Right cardiac atrium (tissue), 5 donors: ENCODE measurements around the gene LTBP2. TPM values are rescaled to one million over a fixed set of nuclear protein-coding genes. Genes with fewer than 3 reads are reported as not detected.
A peak's percentile ranks its signal among the peaks of the same experiment; 100 is the strongest.

Experiments used
- ATAC-seq, 2 donors: fragments of 200-7000 bp; cut with Tn5 transposase; one replicate each; pipeline versions ENCODE4 v1.8.0 to v1.9.1; 2020; ENCODE audit warnings: moderate library complexity in 2 of 2, mild to moderate bottlenecking in 1 of 2
- DNase-seq, 3 donors: peaks; one replicate each; pipeline ENCODE4 v3.0.0-alpha.2; 2020
- H3K27ac ChIP-seq: one replicate; pipeline ENCODE4 v1.5.1; 2013; ENCODE audit warnings: mild to moderate bottlenecking, low read length, control low read depth, moderate library complexity
- H3K27me3 ChIP-seq: one replicate; pipeline ENCODE4 v1.6.1; 2013; ENCODE audit not compliant: control insufficient read depth, insufficient read depth
- H3K4me1 ChIP-seq: one replicate; pipeline ENCODE4 v1.6.1; 2013; ENCODE audit warnings: low read length; ENCODE audit not compliant: control insufficient read depth, insufficient read depth
- H3K4me3 ChIP-seq: one replicate; pipeline ENCODE4 v1.5.1; 2013; ENCODE audit warnings: low read length, control low read depth
- H3K9me3 ChIP-seq: one replicate; pipeline ENCODE4 v1.6.1; 2013; ENCODE audit warnings: low read length; ENCODE audit not compliant: control insufficient read depth
- WGBS: extraction: QIAGEN DNeasy Blood & Tissue Kit; methylation state at CpG from one replicate; pipeline ENCODE4 v1.1.7; 2013; 5-methylcytosine and 5-hydroxymethylcytosine counted together
- intact Hi-C, 4 donors: fragments of 100-400 bp; cut with DNase I; formaldehyde crosslinking; loops; one replicate each; pipeline versions ENCODE4 v1.11.0 to v1.14.0; 2022 to 2023
- polyA plus RNA-seq: library from polyadenylated mRNA; stranded (reverse); fragments of 200-250 nt; gene quantifications from one replicate; pipeline ENCODE4 v1.2.3, GENCODE V29; 2013
- total RNA-seq, 4 donors: library from RNA; stranded (reverse); fragmentation: NEBNext Ultra II Directional; extraction: Animal tissue kit (Norgen Biotek cat#: 25700); gene quantifications; one replicate each; pipeline ENCODE4 v1.2.1, GENCODE V29; 2021
- donor health status: healthy with polysubstance abuse.
- donor health status: DM: no; HTN: yes; CAD: no.
- donor health status: DM: no; HTN: no; CAD: no.
- donor health status: DM: no; HTN: yes; CAD: no; lungs with severe emphysema.
- donor health status: DM: yes; HTN: yes; CAD: no.

Gene LTBP2
- total and polyA plus RNA-seq, 5 donors = 3.4 to 46.0 (median 22.0) TPM

DNA sequence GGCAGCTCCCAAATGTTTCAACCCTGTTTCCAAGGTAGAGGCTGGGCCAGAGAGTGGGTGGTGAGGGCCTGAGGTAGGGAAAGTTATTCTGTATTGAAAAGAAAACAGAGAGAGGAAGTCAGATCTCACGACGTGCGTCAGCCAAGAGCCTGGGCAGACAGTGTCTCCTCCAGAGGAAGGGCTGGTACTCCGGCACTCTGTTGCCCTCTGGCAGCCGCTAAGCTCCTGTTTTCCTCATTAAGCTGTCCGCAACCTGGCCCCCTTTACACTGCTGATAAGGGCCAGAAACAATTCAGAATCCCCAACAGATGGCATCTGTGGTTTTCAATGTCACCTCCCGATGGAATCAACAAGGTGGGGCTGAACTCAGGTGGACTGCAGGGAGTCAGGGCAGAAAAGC, 26.0 kb upstream of the LTBP2 start:
- H3K27me3 ChIP-seq = no peaks in the 10 kb centered on the region
- no peaks in the 10 kb centered on the region for H3K4me1 ChIP-seq
- intact Hi-C loops = no loop called here
- H3K9me3 ChIP-seq = no peaks in the 10 kb centered on the region
- ATAC-seq (peak; percentile 25 to 62), DNase-seq (peak in 1 of 3 donors; percentile 51)
- 49% methylated on average over 7 of the region's 7 CpGs for WGBS
- no peak overlapping the region for H3K4me3 ChIP-seq
- no peak overlapping the region for H3K27ac ChIP-seq

DNA sequence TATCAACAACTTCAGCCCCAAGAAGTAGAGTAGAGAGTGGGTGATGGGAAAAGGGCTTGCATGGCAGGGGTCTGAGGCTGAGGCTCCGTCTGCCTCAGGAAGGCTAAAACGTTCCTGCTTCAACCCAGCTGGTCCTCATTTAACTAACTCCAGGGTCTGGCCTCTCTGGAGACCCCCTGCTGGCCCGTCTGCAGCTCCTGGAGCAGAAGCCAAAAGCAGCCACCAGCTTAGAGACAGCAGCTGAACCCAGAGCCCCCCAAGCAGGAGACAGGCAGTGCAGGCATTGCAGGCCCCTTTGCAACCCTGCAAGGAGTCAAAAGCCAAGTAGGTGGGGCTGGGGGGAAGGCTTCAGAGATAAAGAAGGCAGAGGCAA, 25.1 kb upstream of the LTBP2 start:
- DNase-seq (no peak), ATAC-seq (no peak)
- Histone ChIP-seq H3K27ac (no peak overlapping the region), H3K4me1 (no peaks in the 10 kb centered on the region), H3K4me3 (no peak overlapping the region), H3K27me3 (no peaks in the 10 kb centered on the region), H3K9me3 (no peaks in the 10 kb centered on the region)
- WGBS = 46% methylated on average over 3 of the region's 3 CpGs
- intact Hi-C loops = no loop called here

DNA sequence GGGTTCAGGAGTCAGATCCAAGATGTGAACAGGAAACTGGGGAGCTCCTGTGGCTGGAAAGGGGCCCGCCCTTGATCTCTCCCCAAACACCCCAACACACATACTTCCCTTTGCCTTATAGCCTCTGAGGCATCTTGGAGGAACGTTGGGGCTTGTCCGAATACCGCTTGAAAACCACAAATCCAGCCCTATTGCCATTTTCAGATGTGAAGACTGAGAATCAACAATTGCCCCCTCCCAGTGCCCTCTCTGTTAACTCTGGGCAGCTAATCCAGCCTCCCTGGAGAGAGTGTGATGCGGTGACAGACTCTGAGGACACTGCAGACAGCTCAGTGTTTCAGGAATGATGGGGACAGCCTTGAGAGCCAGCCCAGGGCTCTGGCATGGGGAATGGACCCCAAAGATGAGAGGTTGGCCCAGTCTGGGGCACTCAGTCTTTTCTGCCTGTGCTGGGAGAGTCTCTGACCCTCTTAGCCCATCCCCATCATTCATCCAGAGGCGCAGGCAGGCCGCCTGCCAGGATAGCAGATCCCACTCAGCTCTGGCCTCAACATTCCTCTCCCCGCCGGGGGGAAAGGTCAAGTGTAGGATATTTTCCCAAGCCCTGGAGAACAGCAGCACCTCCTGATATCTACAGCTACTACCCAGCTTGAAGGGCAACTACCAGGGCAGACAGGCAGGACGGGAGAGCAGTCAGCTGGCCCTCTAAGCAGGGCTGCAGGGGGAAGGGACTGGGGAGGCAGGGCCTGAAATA, 24.6 kb upstream of the LTBP2 start:
- Histone ChIP-seq H3K4me1 (no peaks in the 10 kb centered on the region), H3K9me3 (no peaks in the 10 kb centered on the region), H3K4me3 (no peak overlapping the region), H3K27ac (no peak overlapping the region), H3K27me3 (no peaks in the 10 kb centered on the region)
- 78% methylated on average over 10 of the region's 10 CpGs for WGBS
- ATAC-seq (no peak), DNase-seq (no peak)
- intact Hi-C loops = no loop called here

DNA sequence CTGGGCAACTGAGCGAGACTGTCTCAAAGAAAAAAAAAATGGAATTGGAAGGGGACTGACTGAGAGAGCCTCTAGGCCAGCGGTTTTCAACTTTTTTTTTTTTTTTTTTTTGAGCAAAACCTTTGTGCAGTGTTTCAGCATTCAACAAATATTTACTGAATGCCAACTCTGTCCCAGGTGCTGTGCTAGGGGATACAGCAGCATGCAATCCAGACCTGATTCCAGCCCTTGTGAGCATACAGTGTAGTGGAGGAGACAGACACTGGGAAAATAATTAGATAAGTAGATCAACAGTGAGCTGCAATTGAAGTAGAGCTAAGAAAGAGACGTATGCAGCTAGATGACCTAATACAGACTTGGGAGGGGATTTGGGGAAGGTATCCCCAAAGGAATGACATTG, 23.8 kb upstream of the LTBP2 start:
- Histone ChIP-seq H3K4me3 (no peak overlapping the region), H3K27ac (no peak overlapping the region), H3K4me1 (no peaks in the 10 kb centered on the region), H3K27me3 (no peaks in the 10 kb centered on the region), H3K9me3 (no peaks in the 10 kb centered on the region)
- intact Hi-C loops = no loop called here
- DNase-seq = no peak
- WGBS = 86% methylated on average over 3 of the region's 3 CpGs
- no peak for ATAC-seq

DNA sequence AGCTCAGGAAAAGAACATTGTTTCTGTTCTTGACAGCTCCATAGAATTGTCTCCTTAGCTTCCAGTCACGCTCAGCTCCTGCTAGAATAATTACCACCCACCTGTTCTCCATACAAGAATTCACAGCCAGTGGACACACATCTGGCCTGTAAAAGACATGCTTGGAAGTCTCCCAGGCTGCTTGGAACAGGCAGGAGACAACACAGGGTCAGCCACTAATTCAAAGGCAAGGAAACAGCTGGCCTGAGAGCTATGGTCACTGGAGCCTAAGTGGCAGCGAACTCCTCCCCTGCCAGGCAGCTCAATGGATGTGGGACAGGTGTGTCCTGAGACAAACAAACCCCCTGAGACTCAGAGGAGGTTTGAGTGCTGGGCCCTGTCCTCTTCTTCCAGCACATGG, 22.9 kb upstream of the LTBP2 start:
- no peak for DNase-seq
- Histone ChIP-seq H3K9me3 (no peaks in the 10 kb centered on the region), H3K4me3 (no peak overlapping the region), H3K27me3 (no peaks in the 10 kb centered on the region), H3K27ac (no peak overlapping the region), H3K4me1 (no peaks in the 10 kb centered on the region)
- intact Hi-C loops = no loop called here
- no peak for ATAC-seq
- 64% methylated on average over 2 of the region's 2 CpGs for WGBS

DNA sequence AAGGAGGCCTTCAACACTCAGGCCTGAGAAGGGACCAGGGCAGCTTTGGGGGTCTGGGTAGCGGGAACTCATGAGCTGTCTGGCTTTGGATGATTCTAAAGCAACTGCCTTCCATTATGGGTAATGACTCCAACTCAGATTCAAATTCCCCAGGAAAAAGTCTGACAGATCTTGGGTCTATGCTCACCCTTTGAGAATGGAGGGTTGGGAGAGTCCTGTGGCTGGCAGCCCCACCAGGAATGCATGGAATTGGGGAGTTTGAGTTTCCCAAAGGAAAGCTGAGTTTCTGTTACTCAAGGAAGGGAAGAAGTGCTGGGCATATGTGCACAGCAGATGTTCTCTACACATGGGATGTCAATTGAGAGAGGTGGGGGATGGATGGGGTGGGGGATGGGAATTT, 22.4 kb upstream of the LTBP2 start:
- Histone ChIP-seq H3K9me3 (no peaks in the 10 kb centered on the region), H3K27me3 (no peaks in the 10 kb centered on the region), H3K27ac (no peak overlapping the region), H3K4me3 (no peak overlapping the region), H3K4me1 (no peaks in the 10 kb centered on the region)
- intact Hi-C loops = no loop called here
- WGBS = 98% methylated on average over 1 of the region's 1 CpG
- DNase-seq (no peak), ATAC-seq (no peak)

DNA sequence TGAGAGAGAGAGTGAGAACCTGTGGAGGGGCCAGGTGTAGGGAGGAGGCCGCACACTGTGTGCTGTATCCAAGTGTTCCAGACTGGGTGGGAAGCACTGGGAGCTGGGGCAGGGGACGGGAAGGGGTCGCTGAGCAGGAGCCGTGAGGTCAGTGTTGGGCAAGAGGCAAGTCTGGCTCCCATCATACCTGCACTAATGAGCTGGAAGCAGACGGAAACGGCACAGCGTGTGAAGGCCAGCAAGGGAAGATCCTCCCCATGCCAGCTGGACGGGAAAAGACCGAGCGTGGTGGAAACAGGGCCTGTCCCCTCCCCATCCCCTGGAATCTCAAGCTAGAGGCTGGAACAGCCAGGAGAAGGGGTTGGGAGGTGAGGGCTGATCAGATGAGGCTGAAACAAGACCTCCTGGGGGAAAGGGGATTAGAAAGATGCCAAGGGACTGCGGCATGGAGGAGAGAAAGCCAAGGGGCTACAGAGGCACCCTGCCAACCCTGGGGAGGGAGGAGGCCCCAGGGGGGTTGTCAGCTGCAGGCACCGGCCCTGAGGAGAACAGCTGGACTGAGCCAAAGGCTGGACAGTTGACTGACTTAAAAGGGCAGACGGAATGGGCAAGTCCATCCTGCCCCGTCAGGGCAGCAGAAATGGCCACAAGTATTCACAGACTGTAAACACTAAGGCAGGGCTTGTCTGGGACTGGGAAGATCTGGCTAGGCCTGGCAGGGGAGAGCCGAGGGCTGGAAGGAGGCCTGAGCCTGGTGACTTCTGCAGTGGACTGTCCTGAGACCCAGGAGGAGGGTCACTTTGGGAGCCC, 19.0 kb upstream of the LTBP2 start:
- H3K27me3 ChIP-seq = no peaks in the 10 kb centered on the region
- peak in 1 of 3 donors; percentile 61 for DNase-seq
- WGBS = 62% methylated on average over 15 of the region's 15 CpGs
- no peaks in the 10 kb centered on the region for H3K9me3 ChIP-seq
- no peak overlapping the region for H3K4me3 ChIP-seq
- intact Hi-C loops = no loop called here
- no peaks in the 10 kb centered on the region for H3K4me1 ChIP-seq
- peak; percentile 50 to 60 for ATAC-seq
- H3K27ac ChIP-seq = no peak overlapping the region

DNA sequence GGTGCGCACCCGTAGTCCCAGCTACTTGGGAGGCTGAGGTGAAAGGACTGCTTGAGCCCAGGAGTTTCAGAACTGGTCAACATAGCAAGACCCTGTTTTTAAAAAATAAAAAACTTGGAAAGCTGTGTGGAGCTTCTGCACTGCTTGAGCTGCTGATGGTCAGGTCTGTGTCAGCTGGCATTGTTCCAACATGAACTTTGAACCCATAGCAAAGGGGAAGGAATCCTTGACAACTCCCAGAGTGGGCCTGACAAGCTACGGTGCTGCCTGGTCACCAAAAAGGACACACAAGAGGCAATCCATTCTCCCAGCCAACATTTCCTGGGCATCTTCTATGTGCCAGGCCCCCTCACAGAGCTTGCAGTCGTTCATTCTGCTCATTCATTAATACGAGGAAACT, 16.4 kb upstream of the LTBP2 start:
- H3K27me3 ChIP-seq = no peaks in the 10 kb centered on the region
- intact Hi-C loops = no loop called here
- WGBS = 80% methylated on average over 5 of the region's 5 CpGs
- DNase-seq (no peak), ATAC-seq (no peak)
- no peaks in the 10 kb centered on the region for H3K9me3 ChIP-seq
- no peak overlapping the region for H3K27ac ChIP-seq
- H3K4me1 ChIP-seq = no peaks in the 10 kb centered on the region
- no peak overlapping the region for H3K4me3 ChIP-seq

DNA sequence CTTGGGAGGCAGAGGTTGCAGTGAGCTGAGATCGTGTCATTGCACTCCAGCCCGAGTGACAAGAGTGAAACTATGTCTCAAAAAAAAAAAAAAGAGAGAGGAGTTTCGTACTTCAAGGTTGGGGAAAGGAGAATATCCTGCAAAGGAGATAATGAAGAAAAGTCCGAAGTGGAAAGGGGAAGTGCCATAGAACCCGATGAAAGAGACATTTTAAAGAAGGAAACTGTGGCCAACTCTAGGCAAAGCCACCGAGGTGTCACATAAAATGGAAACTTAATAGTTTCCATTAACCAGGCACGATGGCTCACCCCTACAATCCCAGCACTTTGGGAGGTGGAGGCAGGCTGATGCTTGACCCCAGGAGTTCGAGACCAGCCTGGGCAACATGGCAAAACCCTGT, 15.0 kb upstream of the LTBP2 start:
- Histone ChIP-seq H3K4me1 (no peaks in the 10 kb centered on the region), H3K27me3 (no peaks in the 10 kb centered on the region), H3K4me3 (no peak overlapping the region), H3K27ac (no peak overlapping the region), H3K9me3 (no peaks in the 10 kb centered on the region)
- DNase-seq = no peak
- intact Hi-C loops = no loop called here
- no peak for ATAC-seq
- WGBS = 73% methylated on average over 8 of the region's 8 CpGs

DNA sequence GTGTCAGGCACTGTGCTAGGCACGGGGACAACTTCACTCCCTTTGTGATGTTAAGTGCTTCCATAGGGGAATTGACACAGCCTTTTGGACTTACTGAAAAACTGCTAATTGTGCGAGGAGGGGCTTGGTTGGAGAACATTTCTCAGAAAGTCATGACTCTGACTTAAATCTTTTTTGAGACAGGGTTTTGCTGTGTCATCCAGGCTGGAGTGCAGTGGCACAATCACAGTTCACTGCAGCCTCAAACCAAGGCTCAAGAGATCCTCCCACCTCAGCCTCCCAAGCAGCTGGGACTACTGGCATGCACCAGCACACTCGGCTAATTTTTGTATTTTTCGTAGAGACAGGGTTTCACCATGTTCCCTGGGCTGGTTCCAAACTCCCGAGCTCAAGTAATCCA, 10.2 kb upstream of the LTBP2 start:
- no peak for ATAC-seq
- DNase-seq = no peak
- Histone ChIP-seq H3K27me3 (no peaks in the 10 kb centered on the region), H3K4me1 (peaks cover 14% of the 10 kb centered on the region), H3K4me3 (no peak overlapping the region), H3K27ac (no peak overlapping the region), H3K9me3 (no peaks in the 10 kb centered on the region)
- intact Hi-C loops = no loop called here
- 83% methylated on average over 5 of the region's 5 CpGs for WGBS

DNA sequence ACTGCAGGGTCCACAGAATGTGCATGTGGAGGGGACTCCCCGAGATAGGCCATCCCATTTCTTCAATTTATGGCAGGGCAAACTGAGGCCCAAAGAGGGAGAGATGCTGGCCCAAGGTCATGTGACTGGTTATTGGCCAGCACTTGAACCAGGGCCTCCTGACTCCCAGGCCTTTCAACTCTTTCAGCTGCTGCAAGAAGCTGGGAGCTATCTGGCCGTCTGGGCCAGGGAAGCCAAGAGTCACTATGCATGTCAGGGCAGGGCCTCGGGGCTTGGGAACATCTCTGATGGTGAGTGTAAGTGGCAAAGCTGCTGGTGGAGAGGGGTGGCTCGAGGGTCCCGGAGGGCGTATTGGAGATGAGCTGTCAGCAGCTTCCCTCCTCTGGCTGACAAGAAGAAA, 9.5 kb upstream of the LTBP2 start:
- no peak overlapping the region for H3K27ac ChIP-seq
- H3K4me1 ChIP-seq = peaks cover 14% of the 10 kb centered on the region
- H3K4me3 ChIP-seq = no peak overlapping the region
- ATAC-seq (peak in 1 of 2 donors; percentile 9), DNase-seq (peak in 1 of 3 donors; percentile 58)
- intact Hi-C loops = no loop called here
- 53% methylated on average over 6 of the region's 6 CpGs for WGBS
- H3K9me3 ChIP-seq = no peaks in the 10 kb centered on the region
- no peaks in the 10 kb centered on the region for H3K27me3 ChIP-seq
